Esophagus (tissue), 2 donors: Measurements from ENCODE around the gene NPAS1. TPM values are rescaled to one million over a fixed set of nuclear protein-coding genes. Genes with fewer than 3 reads are reported as not detected.

Experiments used
- H3K27ac ChIP-seq, 2 donors: one replicate each; pipeline ENCODE4 v1.5.1; 2013; ENCODE audit warnings: low read depth in 2 of 2, mild to moderate bottlenecking in 2 of 2, inconsistent platforms in 1 of 2, low read length in 1 of 2, moderate library complexity in 1 of 2
- H3K27me3 ChIP-seq, 2 donors: one replicate each; pipeline ENCODE4 v1.6.1; 2013; ENCODE audit warnings: low read length in 2 of 2, control low read depth in 1 of 2, mild to moderate bottlenecking in 1 of 2; ENCODE audit not compliant: insufficient read depth in 2 of 2, control insufficient read depth in 1 of 2
- H3K36me3 ChIP-seq, 2 donors: one replicate each; pipeline ENCODE4 v1.6.1; 2013; ENCODE audit warnings: low read length in 1 of 2; ENCODE audit not compliant: control insufficient read depth in 2 of 2, insufficient read depth in 2 of 2
- H3K4me1 ChIP-seq, 2 donors: one replicate each; pipeline ENCODE4 v1.6.1; 2013; ENCODE audit warnings: low read length in 1 of 2; ENCODE audit not compliant: control insufficient read depth in 2 of 2, insufficient read depth in 2 of 2
- H3K4me3 ChIP-seq, 2 donors: one replicate each; pipeline ENCODE4 v1.5.1; 2013; ENCODE audit warnings: low read length in 2 of 2, mild to moderate bottlenecking in 2 of 2, low read depth in 1 of 2, moderate library complexity in 1 of 2
- H3K9me3 ChIP-seq, 2 donors: one replicate each; pipeline ENCODE4 v1.6.1; 2013; ENCODE audit warnings: mild to moderate bottlenecking in 2 of 2, low read depth in 1 of 2, low read length in 1 of 2, moderate library complexity in 1 of 2; ENCODE audit not compliant: control insufficient read depth in 2 of 2, insufficient read depth in 1 of 2
- WGBS, 2 donors: extraction: QIAGEN DNeasy Blood & Tissue Kit; methylation state at CpG; one replicate each; pipeline ENCODE4 v1.1.7; 2013; 5-methylcytosine and 5-hydroxymethylcytosine counted together
- polyA plus RNA-seq, 2 donors: library from polyadenylated mRNA; stranded (reverse); fragments of 200-250 nt; gene quantifications; one replicate each; pipeline ENCODE4 v1.2.3, GENCODE V29; 2013
- donor health status: healthy with polysubstance abuse.
- donor health status: Bipolar disorder and iron deficiency.

The NPAS1 gene
- polyA plus RNA-seq, 2 donors: 0.56 to 1.2 TPM

DNA sequence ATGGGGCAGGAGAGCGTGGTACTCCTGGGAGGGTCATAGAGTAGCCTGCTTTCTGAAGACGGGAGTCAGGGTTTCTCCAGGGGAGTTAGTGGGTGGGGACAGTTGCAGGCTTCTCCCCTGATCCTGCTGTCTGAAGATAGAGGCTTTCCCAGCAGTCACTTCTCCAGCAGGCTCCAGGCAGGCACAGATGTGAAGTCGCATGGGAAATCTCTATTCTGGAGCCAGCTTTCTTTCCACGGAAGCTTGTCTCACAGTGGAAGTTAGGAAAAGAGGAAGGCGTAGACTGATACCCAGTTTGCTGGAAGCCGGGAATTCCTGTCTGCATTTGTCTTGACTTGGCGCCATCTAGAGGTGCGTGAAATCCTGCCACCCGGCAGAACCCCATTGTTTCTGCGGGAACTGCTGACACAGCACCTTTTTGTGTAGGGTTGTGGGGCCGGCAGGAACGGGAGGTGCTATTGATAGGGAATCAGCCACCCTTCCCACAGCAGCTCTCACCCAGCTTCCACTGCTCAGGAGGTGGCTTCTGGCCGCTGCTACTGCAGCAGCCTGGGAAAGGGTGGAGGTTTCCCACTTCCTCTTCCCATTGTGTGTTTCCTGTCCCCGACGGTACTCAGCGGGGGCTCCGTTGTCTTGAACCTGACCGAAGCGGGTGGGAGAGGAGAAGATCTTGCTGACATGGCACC, 28.5 kb upstream of the NPAS1 start:
- peak overlapping the region; percentile 19 to 71 for H3K27ac ChIP-seq
- H3K4me1 ChIP-seq: peaks cover 2% of the 10 kb centered on the region in 2 donors
- peaks cover 8 to 41% of the 10 kb centered on the region in 2 donors for H3K36me3 ChIP-seq
- WGBS, 2 donors: 22% methylated on average over 19 of the region's 19 CpGs
- H3K9me3 ChIP-seq: no peaks in the 10 kb centered on the region
- H3K27me3 ChIP-seq: no peaks in the 10 kb centered on the region
- H3K4me3 ChIP-seq: no peak overlapping the region

GRCh38 chr19:46992699-46993535, 26.7 kb upstream of the NPAS1 start:
- H3K27me3 ChIP-seq: no peaks in the 10 kb centered on the region
- H3K4me3 ChIP-seq: no peak overlapping the region
- no peaks in the 10 kb centered on the region for H3K9me3 ChIP-seq
- WGBS, 2 donors: 80 to 82% methylated on average over 25 of the region's 25 CpGs
- H3K4me1 ChIP-seq: peaks cover 2% of the 10 kb centered on the region in 2 donors
- H3K27ac ChIP-seq: no peak overlapping the region
- H3K36me3 ChIP-seq: peaks cover 8 to 47% of the 10 kb centered on the region in 2 donors

DNA sequence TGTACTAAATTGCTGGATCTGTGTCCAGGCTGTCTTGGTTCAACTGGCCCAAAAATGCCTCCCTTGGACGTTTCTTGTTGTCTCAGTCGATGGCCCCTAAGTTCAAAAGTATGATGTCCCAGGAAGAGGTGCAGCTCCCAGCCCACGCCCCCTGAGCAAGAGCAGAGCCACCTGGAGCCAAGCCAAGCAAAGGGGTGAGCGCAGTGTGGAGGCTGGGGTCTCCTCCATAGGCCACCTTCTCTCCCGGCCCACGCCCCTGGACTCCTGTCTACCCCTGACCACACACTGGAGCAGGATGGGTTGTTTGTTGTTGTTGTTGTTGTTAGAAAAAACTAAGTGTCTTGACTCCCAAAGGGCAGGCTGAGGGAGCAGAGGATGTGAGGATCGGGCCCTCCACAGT, 26.0 kb upstream of the NPAS1 start:
- Histone ChIP-seq H3K4me1 (peaks cover 2% of the 10 kb centered on the region in 2 donors), H3K36me3 (peaks cover 8 to 42% of the 10 kb centered on the region in 2 donors), H3K27ac (no peak overlapping the region), H3K9me3 (no peaks in the 10 kb centered on the region), H3K27me3 (no peaks in the 10 kb centered on the region), H3K4me3 (no peak overlapping the region)
- WGBS, 2 donors: 88 to 93% methylated on average over 7 of the region's 7 CpGs

DNA sequence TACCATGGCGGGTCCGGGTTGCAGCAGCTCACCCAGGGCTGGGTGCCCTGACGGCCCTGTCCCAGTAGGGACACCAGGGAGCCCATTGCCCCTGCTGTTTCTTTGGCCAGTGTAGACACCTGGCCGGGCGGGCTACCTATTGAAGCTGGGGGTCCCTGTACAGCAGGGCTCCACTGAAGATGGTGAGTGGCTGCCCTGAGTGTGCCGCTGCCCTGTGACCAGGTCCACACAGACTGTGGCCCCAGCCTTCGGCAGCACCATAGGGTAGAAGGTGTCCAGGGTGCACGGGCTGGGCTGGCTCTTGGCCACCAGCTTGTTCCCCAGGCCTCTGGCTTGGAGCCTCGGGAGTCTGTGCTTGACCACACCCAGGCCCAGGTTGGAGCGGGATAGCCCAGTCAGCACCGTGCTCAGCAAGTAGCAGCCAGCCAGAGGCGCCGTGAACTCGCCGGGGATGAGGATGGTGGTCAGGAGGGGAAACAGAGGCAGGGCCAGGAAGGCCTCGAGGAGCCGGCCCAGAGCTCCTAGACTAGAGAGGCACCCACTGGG, 25.4 kb upstream of the NPAS1 start:
- H3K36me3 ChIP-seq: peaks cover 6 to 47% of the 10 kb centered on the region in 2 donors
- H3K27ac ChIP-seq: no peak overlapping the region
- no peaks in the 10 kb centered on the region for H3K9me3 ChIP-seq
- peaks cover 2% of the 10 kb centered on the region in 2 donors for H3K4me1 ChIP-seq
- H3K27me3 ChIP-seq: no peaks in the 10 kb centered on the region
- WGBS, 2 donors: 86 to 91% methylated on average over 15 to 17 of the region's 17 CpGs
- H3K4me3 ChIP-seq: no peak overlapping the region

DNA sequence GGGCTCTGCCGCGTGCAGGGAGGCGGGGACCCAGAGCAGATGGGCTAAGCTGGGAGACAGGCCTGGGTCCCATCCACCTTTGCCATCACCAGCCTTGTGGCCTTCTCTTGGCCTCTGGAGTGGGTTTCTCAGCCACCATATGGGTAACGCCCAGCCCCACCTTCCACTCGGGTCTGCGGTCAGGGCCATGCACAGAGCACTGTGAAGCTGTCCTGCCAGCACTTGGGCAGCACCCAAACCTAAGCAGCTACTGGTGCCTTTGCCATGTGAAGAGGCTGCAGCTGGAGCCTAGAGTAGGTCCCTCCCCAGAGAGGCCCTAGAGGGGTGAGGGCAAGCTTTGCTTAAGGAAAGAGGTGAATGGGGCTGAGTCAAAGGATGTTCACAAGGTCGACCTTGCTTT, 24.1 kb upstream of the NPAS1 start:
- H3K27me3 ChIP-seq: no peaks in the 10 kb centered on the region
- no peak overlapping the region for H3K4me3 ChIP-seq
- peaks cover 4 to 49% of the 10 kb centered on the region in 2 donors for H3K36me3 ChIP-seq
- H3K27ac ChIP-seq: no peak overlapping the region
- no peaks in the 10 kb centered on the region for H3K9me3 ChIP-seq
- 90 to 91% methylated on average over 7 of the region's 7 CpGs for WGBS, 2 donors
- peaks cover 2% of the 10 kb centered on the region in 2 donors for H3K4me1 ChIP-seq

GRCh38 chr19:46998445-46999125, 21.1 kb upstream of the NPAS1 start:
- peaks cover 4 to 53% of the 10 kb centered on the region in 2 donors for H3K36me3 ChIP-seq
- H3K9me3 ChIP-seq: no peaks in the 10 kb centered on the region
- H3K27me3 ChIP-seq: no peaks in the 10 kb centered on the region
- H3K4me1 ChIP-seq: peaks cover 0 to 2% of the 10 kb centered on the region in 2 donors
- whole genome bisulfite sequencing, 2 donors: 89 to 93% methylated on average over 22 of the region's 22 CpGs
- no peak overlapping the region for H3K4me3 ChIP-seq
- H3K27ac ChIP-seq: no peak overlapping the region

- Histone ChIP-seq H3K4me3 (no peak overlapping the region), H3K9me3 (no peaks in the 10 kb centered on the region), H3K36me3 (peaks cover 4 to 46% of the 10 kb centered on the region in 2 donors), H3K27me3 (no peaks in the 10 kb centered on the region), H3K4me1 (peaks cover 0 to under 1% of the 10 kb centered on the region in 2 donors), H3K27ac (no peak overlapping the region)
- WGBS, 2 donors: 91% methylated on average over 7 of the region's 7 CpGs
Observed at GRCh38 chr19:46999377-46999776, 20.3 kb upstream of the NPAS1 start.

DNA sequence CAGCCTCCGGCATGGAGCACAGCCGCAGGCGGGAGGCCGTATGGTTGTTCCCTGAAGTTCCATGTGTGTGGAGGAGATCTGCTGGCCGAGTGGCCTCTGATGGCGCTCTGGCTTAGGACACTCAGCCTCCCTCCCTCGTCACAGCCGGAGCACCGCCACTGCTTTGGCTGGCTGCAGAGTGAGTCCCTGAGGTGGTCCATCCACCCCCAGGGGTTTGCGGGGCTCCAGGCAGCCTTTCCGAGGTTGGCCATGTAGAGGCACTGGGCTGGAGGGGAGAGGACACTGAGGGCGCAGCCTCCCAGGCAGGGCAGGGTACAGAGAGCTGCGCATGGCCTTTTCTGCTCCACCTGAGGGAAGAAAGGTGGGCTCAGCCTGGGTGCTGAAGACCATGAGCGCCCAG, 19.8 kb upstream of the NPAS1 start:
- no peaks in the 10 kb centered on the region for H3K9me3 ChIP-seq
- H3K4me3 ChIP-seq: no peak overlapping the region
- no peak overlapping the region for H3K27ac ChIP-seq
- no peaks in the 10 kb centered on the region for H3K27me3 ChIP-seq
- peaks cover 4 to 43% of the 10 kb centered on the region in 2 donors for H3K36me3 ChIP-seq
- H3K4me1 ChIP-seq: no peaks in the 10 kb centered on the region
- 93 to 96% methylated on average over 14 of the region's 14 CpGs for WGBS, 2 donors

- H3K4me3 ChIP-seq: no peak overlapping the region
- H3K36me3 ChIP-seq: peaks cover 4 to 43% of the 10 kb centered on the region in 2 donors
- H3K27ac ChIP-seq: no peak overlapping the region
- 94 to 96% methylated on average over 18 of the region's 18 CpGs for WGBS, 2 donors
- H3K27me3 ChIP-seq: no peaks in the 10 kb centered on the region
- no peaks in the 10 kb centered on the region for H3K9me3 ChIP-seq
- no peaks in the 10 kb centered on the region for H3K4me1 ChIP-seq
Observed at GRCh38 chr19:47000373-47000772, 19.3 kb upstream of the NPAS1 start.
